Hippocampal formation (tissue), 2 donors: ENCODE data around the gene PDGFA.
A peak's percentile ranks its signal among the peaks of the same experiment; 100 is the strongest.

ENCODE experiments used
- DNase-seq, 2 donors: peaks; one replicate each; lab custom pipeline; 2025; lab: John Stamatoyannopoulos, UW

Gene PDGFA

GRCh38 chr7:537911-538634 is 18.4 kb upstream of the PDGFA start:
- no peak for DNase-seq

GRCh38 chr7:536231-536630 is 16.6 kb upstream of the PDGFA start:
- no peak for DNase-seq

GRCh38 chr7:534959-535358 is 15.3 kb upstream of the PDGFA start:
- no peak for DNase-seq

GRCh38 chr7:534075-534474 is 14.4 kb upstream of the PDGFA start:
- no peak for DNase-seq

GRCh38 chr7:533266-533665 is 13.6 kb upstream of the PDGFA start:
- no peak for DNase-seq

GRCh38 chr7:532379-533143 is 12.9 kb upstream of the PDGFA start:
- DNase-seq, result no peak

- no peak for DNase-seq
These were observed 12.1 kb upstream of the PDGFA start for GRCh38 chr7:531777-532176.

- no peak for DNase-seq
These were observed 8.8 kb upstream of the PDGFA start for GRCh38 chr7:528451-528850.

GRCh38 chr7:527723-528122 is 8.1 kb upstream of the PDGFA start:
- DNase-seq, result no peak

GRCh38 chr7:526460-527034 is 6.9 kb upstream of the PDGFA start:
- no peak for DNase-seq

- no peak for DNase-seq
These were observed 6.1 kb upstream of the PDGFA start for GRCh38 chr7:525740-526139.

GRCh38 chr7:524800-525199 is 5.2 kb upstream of the PDGFA start:
- DNase-seq, result no peak

- DNase-seq, result no peak
These were observed 4.0 kb upstream of the PDGFA start for GRCh38 chr7:523347-524336.

GRCh38 chr7:522951-523314 is 3.3 kb upstream of the PDGFA start:
- DNase-seq, result no peak

GRCh38 chr7:522071-522950 is 2.7 kb upstream of the PDGFA start:
- no peak for DNase-seq

- DNase-seq, result peak in 1 of 2 donors; percentile 40
These were observed 1.8 kb upstream of the PDGFA start for GRCh38 chr7:521221-522070.

GRCh38 chr7:520503-521161 is 986 bp upstream of the PDGFA start:
- DNase-seq, result no peak

GRCh38 chr7:518630-519483 is 789 bp downstream of the PDGFA start:
- DNase-seq, result peak; percentile 88
